Transverse colon (tissue), 4 donors: Measurements from ENCODE around the gene RBM22. TPM values are rescaled to one million over a fixed set of nuclear protein-coding genes. Genes with fewer than 3 reads are reported as not detected.

ENCODE experiments used
- DNase-seq: peaks from one replicate; pipeline ENCODE4 v3.0.0-alpha.2; 2019
- H3K27ac ChIP-seq, 4 donors: fragments of 200-600 bp; sonication (generic); 2 replicates each; pipeline ENCODE4 v1.5.1; 2016 to 2018; ENCODE audit warnings: inconsistent platforms in 4 of 4
- H3K27me3 ChIP-seq: fragments of 200-600 bp; sonication (generic); 2 replicates; pipeline ENCODE4 v1.5.1; 2017; ENCODE audit warnings: inconsistent platforms
- H3K36me3 ChIP-seq, 4 donors: fragments of 200-600 bp; sonication (generic); 2 replicates each; pipeline ENCODE4 v1.5.1; 2017 to 2019; ENCODE audit warnings: inconsistent platforms in 4 of 4
- H3K4me1 ChIP-seq, 4 donors: fragments of 200-600 bp; sonication (generic); 2 replicates each; pipeline ENCODE4 v1.5.1; 2017 to 2020; ENCODE audit warnings: inconsistent platforms in 4 of 4
- H3K4me3 ChIP-seq, 4 donors: fragments of 200-600 bp; sonication (generic); 1 replicate in 1 of 4; 2 replicates in 3 of 4; pipeline versions ENCODE4 v1.5.1 to v1.6.1; 2017 to 2019; ENCODE audit warnings: inconsistent platforms in 4 of 4
- H3K9me3 ChIP-seq, 2 donors: fragments of 200-600 bp; sonication (generic); 2 replicates each; pipeline ENCODE4 v1.5.1; 2017 to 2019; ENCODE audit warnings: inconsistent platforms in 2 of 2
- EP300 ChIP-seq: sonication (generic); formaldehyde crosslinking; IDR thresholded peaks from one replicate; pipeline ENCODE4 v1.6.1; 2017; ENCODE audit warnings: antibody characterized with exemption, low read depth
- POLR2A ChIP-seq: fragments of 450-650 bp; IDR thresholded peaks from one replicate; pipeline ENCODE4 v1.6.1; 2016; ENCODE audit warnings: antibody characterized with exemption, mild to moderate bottlenecking, moderate library complexity
- POLR2AphosphoS5 ChIP-seq, 3 donors: sonication (generic); formaldehyde crosslinking; IDR thresholded peaks; one replicate each; pipeline ENCODE4 v1.6.1; 2016; ENCODE audit warnings: antibody characterized with exemption in 3 of 3
- WGBS, 2 donors: methylation state at CpG; one replicate each; pipeline ENCODE4 v1.1.5; 2018; ENCODE audit warnings: low coverage in 1 of 2; 5-methylcytosine and 5-hydroxymethylcytosine counted together
- in situ Hi-C, 4 donors: fragments of 200-750 bp; cut with MboI; loops; one replicate each; pipeline versions ENCODE4 v1.15.0 to v1.15.1; 2017; ENCODE audit warnings: low sequenced_read_pairs in 3 of 4, low pct_ligation_motif_present in 1 of 4, low pct_unique_long_range_greater_than_20kb in 1 of 4
- intact Hi-C: fragments of 100-400 bp; cut with DNase I; formaldehyde crosslinking; loops from one replicate; pipeline ENCODE4 v1.15.1; 2023; ENCODE audit warnings: low total_unique reads
- total RNA-seq, 4 donors: library from RNA; depleted of rRNA; stranded (reverse); fragments of >200 nt; gene quantifications; one replicate each; pipeline ENCODE4 v1.1.0, GENCODE V29; 2016
- TF ChIP-seq, protein P1 (sequence below), 5 experiments: fragments of 200-600 bp in 3 of 5; fragments of 450-650 bp in 2 of 5; sonication (generic) in 3 of 5; IDR thresholded peaks; 1 replicate in 2 of 5; 2 replicates in 3 of 5; pipeline ENCODE4 v1.5.1; 2016 to 2017; ENCODE audit warnings: antibody characterized with exemption in 5 of 5, inconsistent platforms in 3 of 5, mild to moderate bottlenecking in 2 of 5, moderate library complexity in 1 of 5

RBM22 gene
- total RNA-seq, 4 donors from 2014 or later: 22.1 to 40.6 (median 35.6) TPM

DNA sequence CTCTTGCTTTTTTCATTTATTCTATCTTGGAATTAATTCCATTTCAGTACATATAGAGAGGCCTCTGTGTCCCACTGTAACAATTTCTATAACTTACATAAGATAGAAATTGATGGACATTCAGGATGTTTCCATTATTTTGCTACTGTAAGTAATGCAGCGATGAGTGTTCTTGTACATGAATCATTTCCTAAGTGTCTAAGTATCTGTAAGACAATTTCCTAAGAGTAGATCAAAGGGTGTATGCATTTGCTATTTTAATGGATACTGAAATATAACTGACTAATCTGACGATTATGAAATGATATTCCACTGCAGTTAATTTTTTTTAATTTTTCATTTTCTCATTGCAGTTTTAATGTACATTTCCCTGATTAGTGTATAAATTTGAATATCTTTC, 23.0 kb upstream of the RBM22 start:
- Histone ChIP-seq H3K9me3 (no peaks in the 10 kb centered on the region), H3K27me3 (no peaks in the 10 kb centered on the region), H3K27ac (no peak overlapping the region), H3K4me3 (no peak overlapping the region), H3K4me1 (no peaks in the 10 kb centered on the region), H3K36me3 (peaks cover 0 to 83% (median 40%) of the 10 kb centered on the region in 4 donors)
- no peak for DNase-seq
- intact Hi-C loops: no loop called here
- 89 to 96% methylated on average over 2 of the region's 2 CpGs for WGBS, 2 donors
- in situ Hi-C loops: no loop called here
- TF ChIP-seq POLR2A: no peak
- TF ChIP-seq, protein P1, sequence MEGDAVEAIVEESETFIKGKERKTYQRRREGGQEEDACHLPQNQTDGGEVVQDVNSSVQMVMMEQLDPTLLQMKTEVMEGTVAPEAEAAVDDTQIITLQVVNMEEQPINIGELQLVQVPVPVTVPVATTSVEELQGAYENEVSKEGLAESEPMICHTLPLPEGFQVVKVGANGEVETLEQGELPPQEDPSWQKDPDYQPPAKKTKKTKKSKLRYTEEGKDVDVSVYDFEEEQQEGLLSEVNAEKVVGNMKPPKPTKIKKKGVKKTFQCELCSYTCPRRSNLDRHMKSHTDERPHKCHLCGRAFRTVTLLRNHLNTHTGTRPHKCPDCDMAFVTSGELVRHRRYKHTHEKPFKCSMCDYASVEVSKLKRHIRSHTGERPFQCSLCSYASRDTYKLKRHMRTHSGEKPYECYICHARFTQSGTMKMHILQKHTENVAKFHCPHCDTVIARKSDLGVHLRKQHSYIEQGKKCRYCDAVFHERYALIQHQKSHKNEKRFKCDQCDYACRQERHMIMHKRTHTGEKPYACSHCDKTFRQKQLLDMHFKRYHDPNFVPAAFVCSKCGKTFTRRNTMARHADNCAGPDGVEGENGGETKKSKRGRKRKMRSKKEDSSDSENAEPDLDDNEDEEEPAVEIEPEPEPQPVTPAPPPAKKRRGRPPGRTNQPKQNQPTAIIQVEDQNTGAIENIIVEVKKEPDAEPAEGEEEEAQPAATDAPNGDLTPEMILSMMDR (IDR thresholded peaks at IDR 0.05): no peak
- TF ChIP-seq EP300: no peak
- TF ChIP-seq POLR2AphosphoS5 (IDR thresholded peaks at IDR 0.05): no peak

DNA sequence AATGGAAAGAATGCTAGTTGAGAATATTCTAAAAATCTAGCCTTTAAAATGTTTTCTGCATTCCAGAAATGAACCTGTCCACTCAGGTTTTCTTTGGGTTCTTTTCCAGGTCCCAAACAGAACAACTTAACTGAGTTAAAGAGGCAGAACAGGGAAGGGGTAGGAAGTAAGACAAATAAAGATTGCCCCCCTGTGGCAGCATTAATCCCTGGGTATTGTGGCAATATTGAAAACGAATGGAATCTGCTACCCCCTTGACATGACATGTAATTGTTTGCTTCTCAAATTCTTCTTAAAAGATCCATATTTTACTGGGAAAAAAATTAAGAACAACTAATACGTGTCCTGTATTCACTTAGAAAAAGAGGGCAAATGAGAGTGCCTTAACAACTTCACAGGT, 9.3 kb upstream of the RBM22 start:
- Histone ChIP-seq H3K4me1 (no peaks in the 10 kb centered on the region), H3K4me3 (no peak overlapping the region), H3K27me3 (no peaks in the 10 kb centered on the region), H3K9me3 (no peaks in the 10 kb centered on the region), H3K27ac (no peak overlapping the region), H3K36me3 (peaks cover 0 to 60% (median 23%) of the 10 kb centered on the region in 4 donors)
- no peak for DNase-seq
- intact Hi-C loops (no loop called here), in situ Hi-C loops (no loop called here)
- TF ChIP-seq, protein P1 (IDR thresholded peaks at IDR 0.05): peak in 1 of 5 experiments; percentile 8
- TF ChIP-seq POLR2AphosphoS5 (IDR thresholded peaks at IDR 0.05): no peak
- no peak for TF ChIP-seq EP300
- TF ChIP-seq POLR2A: no peak
- 57 to 100% methylated on average over 1 to 2 of the region's 2 CpGs for WGBS, 2 donors

DNA sequence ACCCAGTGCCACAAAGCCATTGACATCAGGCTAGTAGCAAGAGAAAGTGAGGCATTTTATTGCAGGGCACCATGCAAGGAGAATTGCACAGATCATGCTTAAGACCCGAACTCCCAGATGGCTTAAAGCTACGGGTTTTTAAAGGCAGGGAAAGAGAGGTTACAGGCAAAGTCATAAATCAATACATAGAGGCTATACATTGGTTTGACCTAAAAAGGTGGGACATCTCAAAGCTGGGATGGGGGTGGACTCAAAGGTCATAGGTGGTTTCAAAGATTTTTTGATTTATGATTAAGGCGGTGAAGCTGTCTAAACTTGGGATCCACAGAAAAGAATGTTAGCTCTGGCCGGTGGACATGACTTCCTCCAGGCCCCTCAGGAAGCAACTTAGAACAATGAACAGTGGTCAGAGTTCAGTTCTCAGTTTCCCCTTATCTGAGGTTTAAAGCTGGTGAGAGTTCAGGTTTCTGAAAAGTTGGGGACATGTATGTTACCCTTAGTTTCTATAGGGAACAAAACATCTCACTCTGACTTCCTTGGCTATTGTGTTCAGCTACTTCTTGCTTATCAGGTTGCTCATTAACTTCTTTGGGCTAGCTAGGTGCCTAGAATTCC, 6.0 kb upstream of the RBM22 start:
- 68 to 73% methylated on average over 2 to 4 of the region's 4 CpGs for WGBS, 2 donors
- Histone ChIP-seq H3K27ac (no peak overlapping the region), H3K9me3 (no peaks in the 10 kb centered on the region), H3K4me3 (no peak overlapping the region), H3K27me3 (no peaks in the 10 kb centered on the region), H3K4me1 (peaks cover 0 to 15% (median 6%) of the 10 kb centered on the region in 4 donors), H3K36me3 (peaks cover 0 to 27% (median 10%) of the 10 kb centered on the region in 4 donors)
- TF ChIP-seq POLR2A: no peak
- TF ChIP-seq, protein P1 (IDR thresholded peaks at IDR 0.05): no peak
- no peak for TF ChIP-seq EP300
- TF ChIP-seq POLR2AphosphoS5 (IDR thresholded peaks at IDR 0.05): no peak
- no peak for DNase-seq
- intact Hi-C loops: no loop called here
- in situ Hi-C loops: no loop called here

DNA sequence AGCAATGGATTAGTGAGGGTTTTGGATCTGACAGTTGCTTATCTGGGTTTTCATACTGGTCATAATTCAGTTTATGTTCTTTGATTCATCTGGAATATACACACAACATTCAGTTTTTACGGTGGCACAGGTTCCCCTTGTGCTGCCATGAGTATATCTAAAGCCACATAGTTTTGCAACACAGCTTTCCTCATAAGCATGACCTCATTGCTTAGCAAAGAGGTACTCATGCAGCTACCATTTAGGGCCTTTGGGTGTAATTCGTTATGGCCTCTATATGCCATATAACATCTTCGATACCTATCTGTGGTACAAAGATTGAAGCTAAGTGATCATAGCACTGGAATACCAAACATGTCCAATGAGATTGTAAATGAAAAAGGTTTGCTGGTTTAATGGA, 2.9 kb upstream of the RBM22 start:
- 29 to 69% methylated on average over 1 to 3 of the region's 3 CpGs for WGBS, 2 donors
- in situ Hi-C loops: no loop called here
- Histone ChIP-seq H3K27ac (peak overlapping the region in 3 of 4 donors; percentile 28 to 64 (median 53)), H3K4me3 (no peak overlapping the region), H3K36me3 (no peaks in the 10 kb centered on the region), H3K27me3 (no peaks in the 10 kb centered on the region), H3K4me1 (peaks cover 11 to 32% (median 21%) of the 10 kb centered on the region in 4 donors), H3K9me3 (no peaks in the 10 kb centered on the region)
- no peak for DNase-seq
- intact Hi-C loops: no loop called here
- TF ChIP-seq POLR2AphosphoS5 (IDR thresholded peaks at IDR 0.05): no peak
- TF ChIP-seq, protein P1 (IDR thresholded peaks at IDR 0.05): no peak
- no peak for TF ChIP-seq EP300
- TF ChIP-seq POLR2A: no peak
